ENCODE measurements around the gene NRDC.
"Not testable (repeated sequence)": the region's sequence is repeated elsewhere in the genome, so short reads cannot be mapped to it uniquely, and the experiment has no call there.

NRDC gene

GRCh38 chr1:51840743-51841461 lies 37.6 kb downstream of the NRDC start:
- no peak for DNase-seq (ENCODE audit: low read depth)

DNA sequence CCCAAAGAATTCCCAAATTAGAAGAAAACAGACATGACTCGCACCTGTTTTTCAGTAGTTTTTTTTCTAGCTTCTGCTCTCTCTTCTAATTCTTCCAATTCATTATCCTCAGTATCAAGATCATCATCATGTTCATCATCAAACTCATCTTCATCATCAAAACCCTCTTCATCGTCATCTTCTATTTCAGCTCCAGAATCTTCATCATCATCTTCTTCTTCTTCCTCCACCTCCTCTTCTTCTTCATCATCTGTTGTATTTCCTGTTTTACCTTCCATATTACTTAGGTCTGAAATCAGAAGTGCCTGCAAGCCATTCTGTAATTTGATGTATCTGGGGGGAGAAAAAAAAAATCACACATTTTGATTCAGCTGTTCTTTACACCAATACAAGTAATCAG lies 38.3 kb downstream of the NRDC start:
- DNase-seq (ENCODE audit: low read depth): no peak

DNA sequence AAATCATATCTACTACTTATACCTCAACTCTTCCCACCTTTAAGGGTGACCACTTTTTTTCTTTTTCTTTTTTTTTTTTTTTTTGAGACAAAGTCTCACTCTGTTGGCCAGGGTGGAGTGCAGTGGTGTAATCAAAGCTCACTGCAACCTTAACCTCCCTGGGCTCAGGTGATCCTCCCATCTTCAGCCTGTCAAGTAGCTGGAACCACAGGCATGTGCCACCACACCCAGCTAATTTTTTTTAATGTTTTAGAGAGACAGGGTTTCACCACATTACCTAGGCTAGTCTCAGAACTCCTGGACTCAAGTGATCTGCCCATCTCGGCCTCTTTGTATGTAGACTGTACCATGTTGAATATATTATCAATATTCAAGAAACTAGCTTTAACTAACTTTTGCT lies 39.4 kb downstream of the NRDC start:
- DNase-seq (ENCODE audit: low read depth): no peak

GRCh38 chr1:51837243-51837642 lies 41.3 kb downstream of the NRDC start:
- DNase-seq (ENCODE audit: low read depth): no peak

- no peak for DNase-seq (ENCODE audit: low read depth)
These were observed 44.8 kb downstream of the NRDC start for GRCh38 chr1:51833700-51834099.

- no peak for DNase-seq (ENCODE audit: low read depth)
These were observed 49.5 kb downstream of the NRDC start for GRCh38 chr1:51829058-51829457.

DNA sequence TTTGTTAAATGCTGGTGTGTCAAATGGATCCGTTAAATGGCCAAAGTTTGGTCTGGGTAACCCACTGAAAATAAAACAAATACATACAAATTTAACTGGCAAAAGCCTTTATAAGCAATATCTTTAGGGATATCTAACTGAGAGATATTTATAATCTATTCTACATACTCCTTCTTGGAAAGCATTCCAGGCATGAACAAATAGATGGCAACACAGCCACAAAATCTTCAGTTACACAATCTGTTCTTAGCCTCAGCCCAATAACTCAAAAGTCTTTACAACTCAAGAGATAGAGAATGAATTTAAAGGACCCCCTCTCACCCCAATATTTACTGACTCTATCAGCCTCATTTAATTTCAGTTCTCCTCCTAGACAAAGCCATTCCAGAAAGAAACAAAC lies 58.7 kb downstream of the NRDC start:
- no peak for DNase-seq (ENCODE audit: low read depth)

GRCh38 chr1:51819021-51819420 lies 59.5 kb downstream of the NRDC start:
- DNase-seq (ENCODE audit: low read depth): not testable (repeated sequence)

DNA sequence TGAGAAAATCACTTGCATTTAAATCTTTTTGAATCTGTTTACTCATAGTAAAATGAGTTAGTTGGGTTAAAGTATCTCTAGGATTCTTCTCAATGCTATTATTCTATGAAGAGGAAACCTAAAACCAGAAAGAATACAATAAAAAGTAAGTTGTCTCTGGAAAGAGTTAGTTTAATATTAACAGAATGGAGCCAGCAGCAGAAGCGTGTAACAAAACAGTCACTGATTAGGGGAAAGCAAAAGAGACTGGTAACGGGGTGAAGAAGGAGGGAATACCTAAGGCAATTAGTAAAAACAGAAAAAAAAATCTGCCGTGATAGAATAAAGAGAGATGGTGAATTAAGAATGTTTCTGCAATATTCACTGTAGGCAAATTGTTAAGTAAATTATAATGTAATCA lies 60.0 kb downstream of the NRDC start:
- no peak for DNase-seq (ENCODE audit: low read depth)

DNA sequence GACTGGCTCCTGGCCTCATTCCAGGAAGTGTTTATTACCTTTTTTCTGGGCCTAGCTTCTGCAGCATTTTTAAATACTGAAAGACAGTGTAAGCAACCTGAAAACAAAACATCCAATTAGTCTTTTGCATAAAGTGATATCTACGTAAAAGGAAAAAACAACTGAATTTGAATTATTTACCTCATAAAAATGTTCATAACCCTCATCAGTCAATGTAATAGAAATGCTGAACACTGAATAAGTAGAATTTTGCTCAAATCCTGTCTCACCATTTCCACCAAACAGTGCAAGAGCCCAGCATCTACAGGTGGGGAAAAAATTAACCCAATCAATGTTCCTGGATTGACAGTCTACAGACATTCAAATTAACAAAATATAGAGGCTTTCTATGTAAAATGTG lies 64.0 kb downstream of the NRDC start:
- no peak for DNase-seq (ENCODE audit: low read depth)

GRCh38 chr1:51799372-51799771 lies 79.2 kb downstream of the NRDC start:
- DNase-seq (ENCODE audit: low read depth): no peak

GRCh38 chr1:51794868-51795267 lies 83.7 kb downstream of the NRDC start:
- no peak for DNase-seq (ENCODE audit: low read depth)

- no peak for DNase-seq (ENCODE audit: low read depth)
These were observed 84.3 kb downstream of the NRDC start for GRCh38 chr1:51794260-51794659.

- no peak for DNase-seq (ENCODE audit: low read depth)
These were observed 85.7 kb downstream of the NRDC start for GRCh38 chr1:51792864-51793263.

DNA sequence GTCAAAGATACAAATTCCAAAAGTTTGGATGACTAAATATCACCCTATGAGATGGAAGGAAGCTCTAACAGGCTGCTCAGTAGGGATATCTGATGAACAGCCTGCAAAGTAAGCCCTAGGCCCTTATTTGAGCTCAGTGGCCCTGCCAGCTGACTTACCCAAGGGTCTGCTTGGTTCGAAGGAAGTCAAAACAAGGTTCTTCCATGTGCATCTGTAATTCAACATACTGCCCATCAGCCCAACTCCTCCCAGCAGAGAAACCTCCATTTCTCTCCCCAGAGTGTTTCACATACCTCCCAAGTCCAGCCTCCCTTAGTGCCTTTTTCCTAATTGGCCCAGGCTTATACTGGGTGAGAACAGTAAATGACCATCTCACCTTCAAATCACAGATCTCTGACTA lies 86.6 kb downstream of the NRDC start:
- DNase-seq (ENCODE audit: low read depth): no peak

- no peak for DNase-seq (ENCODE audit: low read depth)
These were observed 88.1 kb downstream of the NRDC start for GRCh38 chr1:51790385-51790784.

DNA sequence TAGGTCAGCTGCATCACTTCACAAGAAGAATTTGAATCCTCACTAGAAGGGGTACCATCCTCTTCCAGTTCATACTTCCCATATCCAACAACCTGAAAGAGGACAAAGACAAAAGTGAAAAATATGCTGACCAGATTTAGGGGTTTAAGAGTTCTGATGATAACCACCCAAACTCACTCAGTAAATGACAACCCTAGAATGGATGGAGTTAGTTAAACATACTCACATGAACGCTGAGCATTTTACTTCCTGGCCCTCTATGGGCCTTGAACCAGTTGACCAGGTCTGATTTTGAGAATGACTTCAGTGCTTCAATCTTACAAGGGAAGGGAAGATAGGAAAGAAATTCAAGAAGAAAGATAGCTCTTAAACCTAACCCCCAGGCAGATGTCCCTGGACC lies 89.2 kb downstream of the NRDC start:
- DNase-seq (ENCODE audit: low read depth): no peak

- DNase-seq (ENCODE audit: low read depth): no peak
These were observed 89.6 kb downstream of the NRDC start for GRCh38 chr1:51788938-51789337.

- no peak for DNase-seq (ENCODE audit: low read depth)
These were observed 93.5 kb downstream of the NRDC start for GRCh38 chr1:51784997-51785421.

DNA sequence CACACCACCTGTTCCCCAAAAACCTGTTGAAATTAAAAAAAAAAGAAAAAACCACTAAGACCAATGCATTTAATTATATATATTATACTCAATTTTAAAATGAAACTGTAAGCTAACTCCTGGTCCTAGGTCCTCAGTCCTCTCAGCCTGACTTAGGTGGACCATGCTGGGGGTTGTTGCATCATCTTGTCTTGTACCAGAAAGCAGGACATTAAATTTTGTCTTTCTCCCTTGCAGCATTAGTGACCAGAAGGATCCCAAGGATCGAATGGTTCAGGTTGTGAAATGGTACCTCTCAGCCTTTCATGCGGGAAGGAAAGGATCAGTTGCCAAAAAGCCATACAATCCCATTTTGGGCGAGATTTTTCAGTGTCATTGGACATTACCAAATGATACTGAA lies 97.6 kb downstream of the NRDC start:
- DNase-seq (ENCODE audit: low read depth): no peak

GRCh38 chr1:51776408-51776807 lies 102.1 kb downstream of the NRDC start:
- DNase-seq (ENCODE audit: low read depth): no peak

- DNase-seq (ENCODE audit: low read depth): no peak
These were observed 109.4 kb downstream of the NRDC start for GRCh38 chr1:51768971-51769588.

GRCh38 chr1:51761351-51761750 lies 117.2 kb downstream of the NRDC start:
- DNase-seq (ENCODE audit: low read depth): no peak

DNA sequence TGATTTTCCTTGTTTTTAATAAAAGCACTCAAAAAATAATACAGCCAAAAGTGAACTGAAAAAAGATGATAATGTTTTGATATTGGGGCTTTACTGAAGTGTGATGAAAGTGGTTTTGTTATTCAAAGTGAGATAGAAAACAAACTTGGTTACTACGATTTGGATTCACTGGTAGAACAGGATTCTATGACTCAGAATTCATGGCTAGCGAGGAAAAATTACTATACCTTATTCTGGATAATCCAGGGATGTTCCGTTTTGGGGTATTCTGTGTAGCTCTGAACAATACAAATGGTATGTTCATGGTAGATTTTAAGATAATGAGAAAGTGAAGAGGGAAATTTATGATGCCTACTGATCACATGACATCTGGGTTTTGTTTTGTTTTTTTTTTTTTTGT lies 117.7 kb downstream of the NRDC start:
- DNase-seq (ENCODE audit: low read depth): no peak
